ENCODE data around the gene SPON2. TPM values are rescaled to one million over a fixed set of nuclear protein-coding genes. Genes with fewer than 3 reads are reported as not detected.

The SPON2 gene
- total RNA-seq, 1 donor = 4.0 TPM

DNA sequence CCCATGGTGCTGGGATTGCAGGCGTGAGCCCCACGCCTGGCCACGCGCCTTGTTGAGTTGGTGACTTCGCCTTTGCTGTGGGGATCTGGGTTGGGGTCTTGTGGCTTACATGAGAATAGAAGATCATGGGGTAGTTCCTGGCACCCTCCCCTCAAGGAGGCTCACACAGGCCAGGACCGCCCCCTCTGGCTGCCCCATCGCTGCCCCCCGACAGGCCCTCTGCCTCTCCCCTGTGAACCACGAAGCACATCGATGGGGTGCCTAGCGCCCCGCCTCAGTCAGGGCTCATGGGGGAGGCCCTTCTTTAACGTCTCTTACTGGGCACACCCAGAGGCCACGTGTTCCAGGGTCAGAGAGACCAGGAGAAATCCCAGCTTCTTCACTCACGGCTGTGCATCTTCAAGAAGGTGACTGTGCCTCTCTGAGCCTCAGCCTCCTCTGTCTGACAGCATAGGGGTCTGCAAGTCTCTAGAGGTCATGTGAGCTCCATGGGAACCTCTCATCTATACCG, 23.6 kb upstream of the SPON2 start:
- no peak for DNase-seq (ENCODE audit: low read depth in 2 of 3, low spot score in 2 of 3)

- DNase-seq (ENCODE audit: low read depth in 2 of 3, low spot score in 2 of 3) = no peak
Observed at GRCh38 chr4:1195109-1195671, 22.8 kb upstream of the SPON2 start.

DNA sequence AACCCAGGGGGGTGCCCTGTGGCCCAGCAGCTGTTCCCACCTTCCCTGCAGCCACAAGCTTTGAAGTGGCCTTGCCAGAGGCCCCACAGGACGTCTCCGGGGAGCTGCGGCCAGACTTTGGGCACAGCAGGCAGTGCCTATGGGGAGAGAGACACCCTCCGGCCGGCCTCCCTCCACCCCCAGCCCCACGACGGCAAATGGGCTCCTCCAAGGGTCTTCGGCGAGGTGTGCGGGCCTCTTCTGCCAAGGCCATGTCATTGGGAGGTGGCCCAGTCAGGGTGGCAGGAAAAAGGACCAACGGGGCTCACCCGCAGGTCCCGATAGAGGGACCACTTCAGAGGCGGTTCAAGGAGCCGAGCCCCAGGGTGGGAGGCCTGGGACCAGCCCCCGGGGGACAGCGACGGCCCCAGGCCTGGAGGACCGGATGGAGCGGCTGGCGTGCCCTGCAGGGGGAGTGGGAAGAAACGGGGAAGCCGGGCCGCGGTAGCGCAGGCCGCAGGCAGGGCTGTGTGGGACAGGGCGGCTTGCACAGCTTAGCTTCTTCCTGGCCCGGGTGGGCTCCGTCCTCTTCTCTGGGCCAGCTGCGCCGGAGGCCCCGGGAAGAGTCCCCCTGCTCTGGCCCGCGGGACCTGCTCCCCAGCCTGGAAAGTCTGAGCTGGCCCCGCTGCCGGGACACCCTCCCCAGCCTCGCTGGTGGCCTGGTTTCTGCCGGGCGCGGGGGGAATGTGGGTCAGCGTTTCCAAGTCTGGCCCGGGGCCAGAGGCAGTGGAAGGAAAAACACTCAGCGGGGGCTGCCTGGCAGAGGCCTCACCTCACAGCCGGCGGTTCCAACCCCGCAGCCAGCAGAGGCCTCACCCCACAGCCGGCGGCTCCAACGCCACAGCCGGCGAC, 21.9 kb upstream of the SPON2 start:
- no peak for DNase-seq (ENCODE audit: low read depth in 2 of 3, low spot score in 2 of 3)

- no peak for DNase-seq (ENCODE audit: low read depth in 2 of 3, low spot score in 2 of 3)
Observed at GRCh38 chr4:1193206-1194009, 21.0 kb upstream of the SPON2 start.

DNA sequence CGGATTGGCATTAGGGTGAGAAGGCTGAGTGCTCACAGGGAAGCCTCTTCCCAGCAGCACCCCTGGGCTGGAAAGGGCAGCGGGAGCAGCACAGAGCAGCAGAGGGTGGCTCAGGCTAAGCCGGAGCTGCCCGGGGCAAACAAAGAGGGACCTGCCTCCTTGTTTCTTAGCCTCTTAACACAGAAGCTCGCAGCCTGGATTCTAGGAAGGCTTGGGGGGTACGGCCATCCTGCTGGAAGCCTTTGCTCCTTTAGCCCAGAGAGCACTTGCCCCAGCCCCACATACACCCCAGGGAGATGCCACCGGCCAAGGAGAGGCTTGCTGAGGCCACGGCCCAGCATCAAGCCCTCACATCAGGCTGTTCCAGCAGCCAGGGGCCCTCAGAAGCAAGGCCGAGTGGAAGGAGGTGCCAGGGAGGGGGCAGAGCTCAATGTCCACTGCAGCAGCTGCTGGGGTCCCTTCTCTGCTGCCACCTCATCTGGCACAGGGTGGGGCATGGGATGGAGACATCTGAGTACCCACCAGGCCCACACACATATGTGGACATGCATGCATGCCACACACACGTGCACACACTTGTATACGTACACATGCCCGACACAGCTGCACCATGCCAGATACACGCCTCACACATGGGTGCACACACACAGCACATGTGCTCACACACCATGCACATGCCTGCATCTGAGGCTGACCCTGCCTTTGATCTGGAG, 20.3 kb upstream of the SPON2 start:
- no peak for DNase-seq (ENCODE audit: low read depth in 2 of 3, low spot score in 2 of 3)

GRCh38 chr4:1192091-1192492, 19.7 kb upstream of the SPON2 start:
- DNase-seq (ENCODE audit: low read depth in 2 of 3, low spot score in 2 of 3) = no peak

DNA sequence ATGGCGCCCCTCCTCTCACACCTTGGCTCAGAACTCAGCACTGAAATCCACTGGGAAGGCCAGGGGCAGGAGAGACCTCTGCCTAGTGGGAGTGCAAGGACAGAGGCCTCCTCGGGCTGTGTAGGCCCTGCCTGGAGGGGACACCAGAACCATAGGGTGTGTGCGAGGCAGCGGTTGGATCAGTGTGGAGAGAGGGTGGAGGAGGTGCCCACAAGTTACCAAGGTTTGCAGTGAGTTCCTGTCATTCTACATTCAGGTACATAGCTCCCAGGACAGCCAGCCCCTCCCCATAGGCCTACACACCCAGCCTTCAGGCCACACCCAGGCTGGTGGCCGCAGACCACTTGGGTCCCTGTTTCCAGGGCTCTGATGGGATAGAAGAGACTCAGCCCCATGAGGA, 19.2 kb upstream of the SPON2 start:
- DNase-seq (ENCODE audit: low read depth in 2 of 3, low spot score in 2 of 3) = no peak

DNA sequence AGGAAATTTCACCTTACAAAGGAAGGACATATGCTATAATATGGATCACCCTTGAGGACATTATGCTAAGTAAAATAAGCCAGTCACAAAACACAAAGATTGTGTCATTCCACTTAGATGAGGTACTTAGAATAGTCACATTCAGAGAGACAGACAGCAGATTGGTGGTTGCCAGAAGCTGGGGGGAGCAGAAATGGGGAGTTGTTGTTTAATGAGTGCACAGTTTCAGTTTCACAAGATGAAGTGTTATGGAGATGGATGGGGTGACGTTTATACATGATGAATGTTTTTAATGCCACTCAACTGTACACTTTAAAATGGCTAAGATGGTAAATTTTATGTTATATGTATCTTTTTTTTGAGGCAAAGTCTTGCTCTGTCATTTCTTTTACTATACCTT, 14.8 kb upstream of the SPON2 start:
- DNase-seq (ENCODE audit: low read depth in 2 of 3, low spot score in 2 of 3) = peak in 1 of 3 donors; percentile 28

- peak in 2 of 3 donors; percentile 50 to 74 for DNase-seq (ENCODE audit: low read depth in 2 of 3, low spot score in 2 of 3)
Observed at GRCh38 chr4:1183985-1184773, 11.8 kb upstream of the SPON2 start.

DNA sequence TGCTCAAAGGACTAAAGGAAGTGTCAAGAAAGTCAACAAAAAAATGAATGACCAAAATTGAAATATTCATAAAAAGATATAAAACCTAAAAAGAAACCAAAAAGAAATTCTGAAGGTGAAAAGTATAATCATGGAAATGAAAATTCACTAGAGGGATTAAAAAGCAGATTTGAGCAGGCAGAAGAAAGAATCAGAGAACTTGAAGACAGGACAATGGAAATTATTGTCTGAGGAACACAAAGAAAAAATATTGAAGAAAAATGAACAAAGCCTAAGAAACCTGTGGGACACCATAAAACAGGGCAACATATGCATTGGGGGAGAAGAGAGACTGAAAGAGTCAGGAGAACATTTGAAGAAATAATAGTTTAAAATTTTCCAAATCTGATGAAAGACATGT, 9.9 kb upstream of the SPON2 start:
- no peak for DNase-seq (ENCODE audit: low read depth in 2 of 3, low spot score in 2 of 3)

DNA sequence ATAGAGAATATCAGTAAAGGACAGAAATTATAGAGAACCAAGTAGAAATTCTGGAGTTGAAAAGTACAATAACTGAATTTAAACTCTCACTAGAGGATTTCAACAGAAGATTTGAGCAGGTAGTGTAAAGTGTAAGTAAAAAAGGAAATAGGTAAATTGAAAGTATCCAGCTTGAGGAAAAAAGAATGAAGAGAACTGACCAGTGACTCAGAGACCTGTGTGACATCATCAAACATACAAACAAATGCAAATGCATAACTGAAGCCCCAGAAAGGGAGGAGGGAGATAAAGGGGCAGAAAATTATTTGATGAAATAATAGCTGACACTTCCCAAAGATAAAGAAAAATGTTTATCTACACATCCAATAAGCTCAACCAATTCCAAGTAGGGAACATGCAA, 8.3 kb upstream of the SPON2 start:
- DNase-seq (ENCODE audit: low read depth in 2 of 3, low spot score in 2 of 3) = no peak

- no peak for DNase-seq (ENCODE audit: low read depth in 2 of 3, low spot score in 2 of 3)
Observed at GRCh38 chr4:1179976-1180375, 7.6 kb upstream of the SPON2 start.

GRCh38 chr4:1179089-1179441, 6.7 kb upstream of the SPON2 start:
- DNase-seq (ENCODE audit: low read depth in 2 of 3, low spot score in 2 of 3) = no peak

DNA sequence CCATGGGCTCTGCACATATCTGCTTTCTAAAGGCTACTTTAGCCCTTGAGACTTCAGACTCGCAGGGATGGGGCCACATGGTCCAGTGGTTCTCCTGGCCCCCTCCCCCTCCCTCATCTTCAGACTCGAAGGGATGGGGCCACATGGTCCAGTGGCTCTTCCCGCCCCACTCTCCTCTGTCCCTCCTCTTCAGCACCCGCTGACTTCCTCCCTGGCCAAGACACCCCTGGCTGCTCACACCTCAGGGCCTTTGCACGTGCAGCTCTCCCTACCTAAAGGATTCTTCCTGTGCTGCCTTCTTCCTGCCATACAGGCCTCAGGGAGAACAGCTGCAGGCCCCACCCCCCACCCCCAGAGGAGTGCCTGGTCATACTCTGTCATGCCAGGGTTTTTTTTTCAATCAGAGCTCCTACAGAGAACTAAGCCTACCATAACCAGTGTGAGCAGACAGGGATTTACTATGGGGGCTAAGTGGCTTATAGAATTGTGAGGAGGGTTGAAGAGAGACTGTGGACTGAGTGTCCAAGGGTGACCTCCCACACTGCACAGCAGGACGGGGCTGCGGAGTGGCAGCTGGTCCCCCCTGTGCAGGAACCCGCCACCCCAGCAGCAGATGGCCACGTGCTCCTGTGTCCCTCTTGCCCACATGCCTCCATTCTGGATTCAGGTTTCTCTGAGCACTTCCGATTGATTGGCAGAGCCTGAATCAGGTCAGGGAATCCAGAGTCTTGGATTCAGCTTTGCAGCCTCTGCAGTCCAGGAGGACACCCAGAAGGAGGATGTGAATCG, 6.1 kb upstream of the SPON2 start:
- no peak for DNase-seq (ENCODE audit: low read depth in 2 of 3, low spot score in 2 of 3)

GRCh38 chr4:1177274-1178141, 5.1 kb upstream of the SPON2 start:
- no peak for DNase-seq (ENCODE audit: low read depth in 2 of 3, low spot score in 2 of 3)

DNA sequence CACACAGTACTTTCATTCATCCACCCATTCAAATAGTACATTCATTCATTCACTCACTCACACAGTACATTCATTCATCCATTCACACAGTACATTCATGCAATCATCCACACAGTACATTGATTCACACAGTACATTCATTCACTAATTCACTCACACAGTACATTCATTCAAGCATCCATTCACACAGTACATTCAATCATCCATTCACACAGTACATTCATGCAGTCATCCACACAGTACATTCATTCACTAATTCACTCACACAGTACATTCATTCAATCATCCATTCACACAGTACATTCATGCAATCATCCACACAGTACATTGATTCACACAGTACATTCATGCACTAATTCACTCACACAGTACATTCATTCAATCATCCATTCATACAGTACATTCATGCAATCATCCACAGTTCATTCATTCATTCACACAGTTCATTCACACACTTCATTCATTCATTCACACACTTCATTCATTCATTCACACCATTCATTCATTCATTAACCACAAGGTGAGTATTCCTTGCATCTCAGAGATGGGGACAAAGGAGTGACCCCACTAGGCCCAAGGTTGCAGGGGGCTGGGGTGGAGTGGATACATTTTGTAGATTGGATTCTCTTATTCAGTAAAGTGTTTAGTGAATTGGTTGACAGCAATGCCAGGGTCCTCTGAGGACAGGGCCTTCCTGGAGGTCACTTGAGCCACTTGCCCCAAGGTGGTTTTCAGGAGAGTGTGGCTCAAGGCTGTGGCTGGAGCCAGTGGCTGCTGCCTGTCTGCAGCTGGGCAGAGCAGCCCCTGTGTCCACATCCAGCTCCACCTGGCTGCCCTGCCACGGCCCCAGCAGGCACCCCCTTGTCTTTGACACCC, 4.3 kb upstream of the SPON2 start:
- no peak for DNase-seq (ENCODE audit: low read depth in 2 of 3, low spot score in 2 of 3)

GRCh38 chr4:1175635-1176229, 3.3 kb upstream of the SPON2 start:
- DNase-seq (ENCODE audit: low read depth in 2 of 3, low spot score in 2 of 3) = no peak
